Adrenal gland (tissue), 5 donors: ENCODE results near the gene MED4.

ENCODE experiments used
- CTCF ChIP-seq, 6 experiments: fragments of 450-650 bp in 4 of 6; fragments of 200-600 bp in 2 of 6; sonication (generic) in 1 of 6; IDR thresholded peaks; 1 replicate in 5 of 6; 2 replicates in 1 of 6; pipeline versions ENCODE4 v1.5.1 to v1.8.0; 2016 to 2021; ENCODE audit warnings: antibody characterized with exemption in 6 of 6, mild to moderate bottlenecking in 2 of 6, moderate library complexity in 1 of 6
- POLR2A ChIP-seq, 2 donors: fragments of 450-650 bp; IDR thresholded peaks; one replicate each; pipeline ENCODE4 v1.6.1; 2017; ENCODE audit warnings: antibody characterized with exemption in 2 of 2, mild to moderate bottlenecking in 2 of 2, moderate library complexity in 1 of 2
- donor health status: DM: no; HTN: no; CAD: no.

DNA sequence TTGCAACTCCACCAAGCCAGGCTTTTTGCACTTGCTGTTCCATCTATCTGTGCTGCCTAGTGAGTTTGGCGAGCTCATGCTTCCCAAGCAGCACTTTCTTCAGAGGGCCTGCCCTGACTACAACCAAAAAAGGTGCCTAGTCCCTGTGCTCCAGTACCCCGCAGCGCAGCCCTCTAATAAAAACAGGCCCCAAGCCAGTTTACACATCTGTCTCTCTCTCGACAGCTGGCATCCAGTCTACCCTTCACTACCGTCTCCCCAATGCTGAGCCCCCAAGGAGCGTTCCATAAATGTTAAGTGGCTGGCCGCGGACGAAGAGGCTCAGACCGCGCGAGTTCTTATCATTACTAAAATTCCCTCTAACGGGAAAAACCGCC lies 512 bp downstream of the MED4 start:
- no peak for TF ChIP-seq CTCF (IDR thresholded peaks at IDR 0.05)
- no peak for TF ChIP-seq POLR2A (IDR thresholded peaks at IDR 0.05)
